ENCODE results near the gene HOXD4.

Gene HOXD4

DNA sequence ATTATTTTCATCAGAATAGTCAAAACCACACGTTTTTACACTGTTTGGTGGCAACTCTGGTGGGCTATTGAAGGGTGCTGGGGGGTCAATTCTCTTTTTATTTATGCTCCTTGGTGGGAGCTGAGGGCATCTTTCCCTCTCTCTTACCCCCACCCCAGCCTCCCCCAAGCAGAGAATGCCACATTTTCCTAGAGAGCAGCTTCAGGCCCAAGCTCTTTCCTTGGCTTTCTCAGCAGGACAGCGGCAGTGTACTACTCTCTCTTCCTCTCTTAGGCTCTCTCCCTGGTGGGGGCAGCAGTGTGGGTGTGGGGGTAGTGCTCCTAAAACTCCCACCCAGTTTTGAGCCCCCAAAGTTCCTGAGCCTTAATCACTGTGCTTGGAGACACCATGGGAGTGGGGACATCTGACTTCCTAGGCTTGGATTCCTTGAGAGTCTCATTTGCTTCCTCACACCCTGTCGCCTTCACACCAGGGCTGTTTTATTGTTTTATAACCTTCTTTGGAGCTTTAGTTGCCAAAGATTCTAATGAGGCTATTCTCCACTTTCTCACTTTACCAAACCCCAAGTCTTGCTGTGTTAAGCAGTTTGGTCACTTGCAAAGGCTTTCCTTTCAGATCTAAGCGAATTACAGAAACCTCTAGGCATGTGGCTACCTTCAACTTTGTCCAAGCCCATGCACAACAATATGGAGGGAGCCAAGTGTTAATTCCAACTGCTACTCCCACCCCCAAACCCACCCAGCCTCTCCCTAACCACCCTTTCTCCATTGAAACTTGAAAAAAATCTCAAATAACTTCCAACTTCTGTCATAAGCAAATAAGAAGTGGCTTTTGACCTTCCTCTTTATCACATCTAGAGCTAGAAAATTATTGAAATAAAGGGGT lies 6.0 kb upstream of the HOXD4 start:
- no peak for DNase-seq

DNA sequence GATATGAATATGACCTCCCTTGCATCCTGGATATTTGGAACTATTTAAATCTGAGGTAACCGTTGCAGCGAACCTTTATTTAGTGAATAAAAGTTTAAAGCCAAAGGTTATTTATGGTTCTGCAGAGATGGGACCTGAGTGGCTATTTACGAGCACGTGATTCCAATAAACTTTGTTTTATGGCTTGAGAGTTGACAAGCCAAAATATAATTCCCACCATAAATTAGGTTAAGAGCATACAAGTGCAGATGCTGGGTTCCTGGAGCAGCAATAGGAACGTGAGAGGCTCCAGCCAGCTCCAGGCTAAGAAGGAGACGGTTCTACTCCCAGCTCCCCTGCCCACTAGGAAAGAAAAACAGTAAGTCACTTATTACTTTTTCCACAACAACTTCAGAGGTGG lies 5.2 kb upstream of the HOXD4 start:
- no peak for DNase-seq

DNA sequence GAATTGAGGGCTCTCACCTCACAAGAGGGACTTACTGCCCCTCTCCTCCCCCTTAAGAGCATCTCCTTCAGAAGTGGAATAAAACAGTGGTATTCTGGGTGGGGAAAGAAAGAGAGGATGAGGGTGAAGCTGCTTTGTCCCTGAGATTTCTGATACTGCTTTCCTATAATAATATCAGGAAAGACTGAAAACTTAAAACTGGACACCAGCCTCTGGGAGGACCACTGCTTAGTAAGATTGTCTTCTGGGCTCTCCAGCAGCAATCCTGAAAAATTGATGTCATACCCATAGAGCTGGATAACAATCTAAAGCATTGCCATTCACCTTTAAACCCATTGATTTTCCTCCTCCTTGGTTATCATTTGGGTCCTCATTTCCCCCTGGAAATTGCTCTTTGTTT lies 4.7 kb upstream of the HOXD4 start:
- no peak for DNase-seq

DNA sequence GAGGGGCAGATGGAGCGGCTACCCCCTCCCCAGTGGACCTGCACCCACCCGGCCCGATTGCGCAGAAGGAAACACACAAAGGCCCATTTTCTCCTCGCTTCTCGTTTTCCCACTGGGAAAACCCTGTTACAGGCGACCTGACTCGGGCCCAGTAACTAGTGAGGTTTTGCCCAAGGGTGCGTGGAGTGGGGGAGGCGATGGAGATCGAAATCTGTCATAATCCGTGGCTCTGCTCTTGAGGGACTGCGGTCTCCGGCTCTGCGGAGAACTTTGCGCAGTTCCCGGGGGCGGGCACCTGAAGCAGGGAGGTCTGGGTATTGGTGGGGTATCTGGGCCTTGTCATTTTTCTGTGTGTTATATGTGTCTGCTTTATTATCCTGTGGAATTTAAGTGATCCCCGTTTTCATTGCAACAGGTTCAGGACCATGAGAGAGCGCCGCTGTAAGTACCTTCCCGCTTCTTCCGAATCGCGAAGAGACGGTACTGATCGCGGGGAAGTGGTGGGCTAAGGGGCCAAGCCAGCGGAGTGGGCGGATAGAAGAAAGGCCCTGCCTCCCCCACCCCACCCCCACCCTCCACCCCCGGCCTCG lies 4.0 kb upstream of the HOXD4 start:
- DNase-seq: no peak

DNA sequence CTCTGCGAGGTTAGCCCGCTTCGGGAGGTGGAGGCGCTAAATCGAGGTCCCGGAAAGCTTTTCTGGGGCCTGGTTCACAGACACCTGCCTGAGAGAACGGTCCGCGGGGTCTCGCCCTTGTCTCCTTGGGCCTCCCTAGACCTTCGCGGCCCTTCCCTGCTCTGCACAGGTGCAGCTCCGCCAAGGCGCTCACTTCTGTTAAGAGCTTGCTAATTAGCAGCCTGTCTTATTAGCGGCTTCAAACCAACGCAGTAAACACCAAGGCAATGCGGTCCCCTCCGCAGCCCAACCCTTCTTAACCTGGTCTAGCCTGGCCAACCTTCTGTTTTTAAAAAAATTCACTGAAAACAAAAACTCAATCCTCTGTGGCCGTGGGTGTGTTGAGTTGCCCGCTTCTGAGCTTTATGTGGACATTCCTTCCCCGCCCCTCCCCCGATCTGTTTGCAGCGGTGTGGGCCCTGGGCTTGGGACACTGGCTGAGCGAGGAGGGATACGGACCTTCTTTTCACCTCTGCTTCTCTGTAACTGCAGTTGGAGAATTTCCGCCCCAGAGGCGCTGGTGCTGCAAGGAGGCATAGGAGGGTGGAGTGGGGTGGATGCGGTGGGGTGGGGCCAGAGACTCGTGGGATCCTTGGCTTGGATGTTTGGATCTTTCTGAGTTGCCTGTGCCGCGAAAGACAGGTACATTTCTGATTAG lies 3.4 kb upstream of the HOXD4 start:
- DNase-seq: no peak

DNA sequence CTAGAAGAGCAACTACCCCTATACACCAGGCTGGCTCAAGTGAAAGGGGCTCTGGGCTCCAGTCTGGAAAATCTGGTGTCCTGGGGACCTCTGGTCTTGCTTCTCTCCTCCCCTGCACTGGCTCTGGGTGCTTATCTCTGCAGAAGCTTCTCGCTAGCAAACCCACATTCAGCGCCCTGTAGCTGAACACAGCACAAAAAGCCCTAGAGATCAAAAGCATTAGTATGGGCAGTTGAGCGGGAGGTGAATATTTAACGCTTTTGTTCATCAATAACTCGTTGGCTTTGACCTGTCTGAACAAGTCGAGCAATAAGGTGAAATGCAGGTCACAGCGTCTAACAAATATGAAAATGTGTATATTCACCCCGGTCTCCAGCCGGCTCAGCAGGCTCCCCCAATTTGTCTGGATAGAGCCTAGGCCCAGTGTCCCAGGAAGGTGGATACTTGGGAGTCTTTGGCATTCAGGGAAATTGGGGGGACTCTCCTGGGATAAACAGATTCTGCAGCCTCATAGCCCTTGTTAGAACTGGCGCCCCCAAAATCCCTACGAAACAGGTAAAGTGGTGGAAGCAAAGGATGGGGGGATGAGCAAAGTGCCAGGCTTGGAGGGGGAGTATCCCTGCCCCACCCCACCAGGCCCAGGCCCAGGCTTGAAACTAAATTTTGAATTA lies 2.5 kb upstream of the HOXD4 start:
- DNase-seq: no peak

DNA sequence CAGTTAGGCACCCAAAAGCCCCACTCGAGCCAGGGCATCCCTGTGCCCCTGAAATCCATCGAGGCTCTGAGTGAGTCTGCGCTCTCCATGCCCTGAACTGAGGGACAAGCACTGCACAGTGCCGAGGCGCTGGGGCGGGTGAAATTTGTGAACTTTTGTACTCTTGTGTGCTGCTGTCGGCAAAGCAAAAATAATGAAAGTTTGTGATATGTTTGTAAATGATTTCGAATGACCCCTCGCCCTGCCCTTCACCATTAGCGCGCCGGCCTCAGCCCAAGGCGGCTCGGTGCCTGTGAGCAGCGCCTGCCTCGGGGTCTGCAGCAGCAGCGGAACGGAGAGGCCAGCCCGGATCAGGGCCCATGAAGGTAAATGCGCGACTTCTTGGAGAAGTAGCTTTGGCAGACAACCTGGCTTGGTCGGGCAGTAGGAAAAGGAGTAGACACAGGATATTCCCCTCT lies 1.8 kb upstream of the HOXD4 start:
- DNase-seq: no peak

DNA sequence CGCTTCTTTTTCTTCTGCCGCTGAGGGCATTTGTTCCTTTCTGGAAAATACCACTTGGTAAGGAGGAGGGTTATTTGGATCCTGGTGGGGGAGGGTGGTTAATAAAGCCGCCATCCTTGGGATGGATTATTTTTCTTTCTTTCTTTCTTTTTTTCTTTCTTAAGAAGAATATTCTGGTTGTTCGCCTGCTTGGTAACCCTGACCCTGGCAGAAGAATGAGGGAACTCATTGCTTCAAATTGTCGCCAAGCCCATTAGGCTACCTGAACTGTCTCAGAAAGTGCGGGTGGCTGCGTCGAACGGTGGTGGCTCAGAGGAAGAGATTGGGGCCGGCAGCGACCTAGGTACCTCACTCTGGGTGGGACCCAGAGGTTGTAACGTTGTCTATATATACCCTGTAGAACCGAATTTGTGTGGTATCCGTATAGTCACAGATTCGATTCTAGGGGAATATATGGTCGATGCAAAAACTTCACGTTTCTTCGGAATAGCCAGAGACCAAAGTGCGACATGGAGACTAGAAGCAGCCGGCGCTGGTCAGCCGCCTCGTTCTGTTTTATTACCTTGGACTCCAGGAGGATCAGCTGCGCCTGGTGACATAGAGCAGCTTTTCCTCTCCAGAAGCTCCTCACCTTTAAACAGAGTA lies 1.3 kb upstream of the HOXD4 start:
- no peak for DNase-seq

DNA sequence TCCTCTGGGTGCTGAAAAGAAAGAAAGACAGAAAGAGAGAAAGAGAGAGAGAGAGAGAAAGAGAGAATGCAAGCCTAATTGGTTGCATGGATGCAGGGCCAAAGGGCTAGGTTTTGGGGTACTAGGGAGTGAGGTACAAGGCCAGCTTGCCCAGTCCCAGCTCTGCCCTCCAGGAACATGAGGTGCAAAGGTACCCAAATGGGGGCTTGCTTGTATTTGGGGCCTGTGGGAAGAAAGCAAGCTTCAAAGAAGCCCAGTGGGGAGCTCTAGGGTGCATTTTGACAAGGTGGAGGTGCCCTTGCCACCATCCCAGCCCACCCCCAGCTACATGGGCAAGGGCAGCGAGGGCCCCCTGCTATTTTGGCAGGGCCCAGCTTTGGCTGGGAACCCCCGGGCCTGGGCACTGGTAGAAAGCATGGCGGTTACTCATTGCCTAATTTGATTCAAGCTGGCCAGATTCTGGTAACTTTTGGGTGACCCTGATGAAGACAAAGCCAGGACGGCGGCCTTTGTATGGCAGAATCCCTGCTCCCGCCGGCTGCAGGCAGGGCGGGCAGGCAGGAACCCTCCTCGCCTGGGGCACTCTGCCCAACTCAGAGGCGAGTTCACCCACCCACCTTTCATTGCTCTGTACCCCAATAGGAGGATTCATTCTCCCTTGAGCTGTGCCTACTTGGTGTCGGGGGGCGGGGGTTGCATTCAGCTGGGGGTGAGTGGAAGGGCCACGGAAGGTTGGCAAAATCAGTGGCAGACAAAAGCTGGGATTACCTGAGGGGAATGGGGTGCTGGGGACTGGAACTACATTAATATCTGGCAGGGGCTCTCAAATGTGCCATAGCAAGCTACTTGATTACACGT lies 537 bp upstream of the HOXD4 start:
- DNase-seq: no peak

DNA sequence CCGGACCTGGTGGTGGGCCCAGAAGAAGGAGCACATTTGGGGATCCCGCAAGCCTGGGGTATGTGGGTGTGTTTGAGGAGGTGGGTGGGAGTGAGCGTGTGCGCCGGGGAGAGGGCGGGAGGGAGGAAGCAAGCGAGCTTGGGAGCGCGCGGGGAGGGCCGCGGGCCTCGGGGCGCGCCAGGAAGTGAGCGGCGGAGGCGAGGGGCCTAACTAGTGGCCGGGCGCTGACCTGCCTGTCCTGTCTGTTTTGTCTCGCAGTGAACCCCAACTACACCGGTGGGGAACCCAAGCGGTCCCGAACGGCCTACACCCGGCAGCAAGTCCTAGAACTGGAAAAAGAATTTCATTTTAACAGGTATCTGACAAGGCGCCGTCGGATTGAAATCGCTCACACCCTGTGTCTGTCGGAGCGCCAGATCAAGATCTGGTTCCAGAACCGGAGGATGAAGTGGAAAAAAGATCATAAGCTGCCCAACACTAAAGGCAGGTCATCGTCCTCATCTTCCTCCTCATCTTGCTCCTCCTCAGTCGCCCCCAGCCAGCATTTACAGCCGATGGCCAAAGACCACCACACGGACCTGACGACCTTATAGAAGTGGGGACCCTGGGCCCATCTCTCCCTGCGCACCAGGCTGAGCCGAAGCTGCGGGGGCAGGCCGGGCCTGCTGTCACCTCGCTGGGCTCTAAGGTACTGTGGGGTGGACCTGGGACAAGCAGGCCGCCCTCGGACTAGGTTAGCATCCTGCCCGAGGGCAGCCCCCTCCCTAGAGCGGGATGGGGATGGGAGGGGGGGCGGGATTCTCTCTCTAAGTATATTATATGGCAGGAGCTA lies 1.2 kb downstream of the HOXD4 start:
- no peak for DNase-seq

DNA sequence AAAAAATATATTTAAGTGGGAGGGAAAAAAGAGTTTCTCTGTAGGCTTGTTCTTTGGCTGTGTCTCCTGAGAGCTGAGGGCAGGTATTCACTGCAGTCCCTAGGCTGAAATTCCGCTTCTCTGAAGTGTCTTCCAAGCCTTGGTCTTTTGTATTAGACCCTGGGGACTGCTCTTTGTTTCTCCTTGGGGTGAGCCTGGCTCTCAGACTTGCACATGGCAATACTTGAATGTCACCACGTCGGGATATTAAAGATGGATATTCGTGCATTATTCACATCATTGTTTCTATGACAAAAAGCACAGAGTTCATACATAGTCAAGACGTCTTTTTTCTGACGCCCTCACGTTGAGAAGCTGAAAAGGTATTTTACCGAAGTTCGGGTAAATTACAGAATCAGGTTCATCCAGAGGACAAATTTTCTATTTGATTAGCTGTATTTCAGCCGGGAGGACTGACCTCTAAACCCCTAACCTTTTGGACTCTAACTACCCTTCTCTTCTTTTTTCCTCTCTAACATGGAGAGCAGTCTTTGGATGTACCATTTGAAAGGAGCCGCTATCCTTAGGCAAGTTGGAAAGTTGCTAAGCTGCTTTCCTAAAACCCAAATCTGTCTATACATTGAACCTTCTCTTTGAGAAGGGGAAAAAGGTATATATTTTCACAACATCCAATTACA lies 3.4 kb downstream of the HOXD4 start:
- no peak for DNase-seq

DNA sequence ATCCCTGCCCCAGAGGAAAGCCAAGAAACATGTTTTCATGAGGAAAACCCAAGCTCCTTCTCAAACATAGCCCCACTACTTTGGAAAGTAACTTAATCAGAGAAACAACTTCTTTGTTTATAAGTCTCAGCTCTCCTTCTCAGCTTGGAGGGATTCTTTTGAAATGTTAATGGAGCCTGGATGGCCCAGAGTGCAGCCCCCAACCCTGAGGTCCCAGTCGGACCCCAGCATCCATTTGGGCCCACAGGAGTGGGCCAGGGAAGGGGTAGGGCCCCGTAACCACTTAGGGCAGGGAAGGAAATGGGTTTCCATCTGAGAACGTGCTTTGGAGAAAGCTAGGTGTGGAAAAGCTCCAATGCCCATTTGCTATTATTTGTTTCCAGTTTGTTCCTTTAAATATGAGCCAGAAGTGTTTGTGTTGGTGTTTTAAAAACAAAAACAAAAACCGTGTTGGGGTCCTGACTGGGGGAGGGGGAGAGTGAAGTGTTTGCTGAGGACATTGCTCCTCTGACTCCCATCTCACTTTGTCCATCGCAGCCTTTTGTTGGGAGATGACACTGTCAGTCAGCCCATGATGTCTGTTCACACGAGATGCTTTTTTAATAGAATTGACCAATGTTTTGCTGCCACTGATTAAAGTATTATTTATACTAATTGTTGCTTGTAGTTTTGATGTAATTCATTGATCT lies 4.2 kb downstream of the HOXD4 start:
- no peak for DNase-seq

DNA sequence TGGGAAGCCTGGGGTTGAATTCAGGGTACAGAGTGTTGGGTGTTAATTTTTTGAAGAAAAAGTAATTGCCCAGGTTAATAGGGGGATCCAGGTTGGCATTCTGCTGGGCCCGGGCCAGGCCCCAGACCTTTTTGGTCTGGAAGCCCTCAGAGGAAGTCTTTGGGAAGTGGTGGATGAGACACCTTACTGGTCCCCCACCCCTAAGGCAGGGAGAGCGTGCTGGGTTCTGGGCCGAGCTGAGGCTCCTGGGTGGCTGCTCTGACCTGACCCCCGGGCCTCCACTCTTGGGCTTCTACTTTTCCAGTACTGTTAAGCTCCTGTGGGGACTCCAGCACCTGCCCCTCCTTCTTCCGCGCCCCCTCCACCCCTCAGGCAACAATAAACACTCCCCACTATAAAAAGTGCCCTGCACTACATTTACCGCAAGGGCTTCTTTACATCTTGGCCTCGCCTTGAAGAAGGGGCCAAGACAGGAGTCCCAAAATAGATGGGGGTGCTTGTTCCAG lies 5.0 kb downstream of the HOXD4 start:
- no peak for DNase-seq

DNA sequence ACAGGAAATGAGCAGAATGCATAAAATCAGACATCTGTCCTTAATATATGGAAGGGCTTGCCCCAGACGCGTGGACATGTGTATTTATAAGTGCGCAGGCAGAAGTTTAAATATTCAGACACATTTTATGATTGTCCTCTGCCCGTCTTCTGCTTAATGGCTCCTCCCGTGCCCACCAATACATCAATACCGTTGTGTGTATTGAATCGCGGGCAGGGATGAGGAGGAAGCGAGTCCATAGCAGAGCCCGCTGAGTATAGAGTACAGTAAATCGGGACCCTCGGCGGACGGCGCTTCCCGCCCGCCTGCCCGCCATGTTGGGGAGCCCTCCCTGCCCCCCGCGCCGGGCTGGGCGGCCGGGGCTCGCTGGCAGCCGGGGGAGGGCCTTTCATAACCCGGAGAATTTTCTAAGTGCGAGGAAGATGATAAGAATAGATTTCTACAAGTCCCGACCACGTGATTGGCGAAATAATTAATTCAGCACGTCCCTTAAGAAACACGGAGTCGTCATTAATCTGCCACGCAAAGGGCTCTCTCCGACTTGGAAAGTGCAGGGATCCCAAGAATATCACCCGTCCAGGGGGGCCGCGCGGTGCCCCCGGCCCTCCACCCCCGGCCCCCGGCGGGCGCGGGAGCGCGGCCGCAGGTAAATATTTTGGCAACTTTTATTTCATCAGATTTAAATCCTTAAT lies 5.6 kb downstream of the HOXD4 start, which contains the start of gene HOXD3:
TSS of gene HOXD3 (plus strand) at position 501 of the 692 bp plus-strand sequence. CDS start 11,808 bp downstream, outside the sequence.
- peak; percentile 23 for DNase-seq

DNA sequence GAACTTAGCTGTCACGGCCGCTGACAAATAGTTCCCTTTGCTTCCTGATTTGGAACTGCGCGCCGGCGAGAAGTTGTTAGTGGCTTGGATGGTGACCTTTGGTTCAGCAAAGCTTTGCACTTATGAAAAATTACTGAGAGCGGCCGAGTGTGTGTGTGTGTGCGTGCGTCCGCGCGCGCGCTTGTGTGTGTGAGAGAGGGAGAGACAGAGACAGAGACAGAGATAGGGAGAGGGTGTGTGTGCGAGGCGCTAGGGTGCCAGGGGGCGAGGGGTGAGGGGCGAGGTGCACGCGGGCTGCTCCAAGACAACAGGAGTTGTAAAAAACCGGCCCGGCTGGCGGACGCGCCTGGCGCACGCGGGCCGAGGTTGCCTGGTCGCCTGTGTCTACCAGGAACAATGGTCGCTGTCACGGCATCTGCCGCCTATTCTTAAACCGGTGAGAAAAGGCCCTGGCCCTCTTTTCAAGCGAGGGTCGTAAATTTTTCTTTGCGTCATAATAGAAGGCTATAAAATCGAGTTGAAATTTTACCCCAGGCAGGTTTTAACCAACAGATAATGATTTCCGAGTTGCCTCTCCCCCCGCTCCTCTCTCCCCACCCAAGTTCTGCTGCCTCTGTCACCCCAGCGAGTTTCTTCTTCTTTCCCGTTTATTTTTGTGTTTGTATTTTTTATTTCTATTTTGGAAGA lies 6.3 kb downstream of the HOXD4 start:
- DNase-seq: peak; percentile 75

DNA sequence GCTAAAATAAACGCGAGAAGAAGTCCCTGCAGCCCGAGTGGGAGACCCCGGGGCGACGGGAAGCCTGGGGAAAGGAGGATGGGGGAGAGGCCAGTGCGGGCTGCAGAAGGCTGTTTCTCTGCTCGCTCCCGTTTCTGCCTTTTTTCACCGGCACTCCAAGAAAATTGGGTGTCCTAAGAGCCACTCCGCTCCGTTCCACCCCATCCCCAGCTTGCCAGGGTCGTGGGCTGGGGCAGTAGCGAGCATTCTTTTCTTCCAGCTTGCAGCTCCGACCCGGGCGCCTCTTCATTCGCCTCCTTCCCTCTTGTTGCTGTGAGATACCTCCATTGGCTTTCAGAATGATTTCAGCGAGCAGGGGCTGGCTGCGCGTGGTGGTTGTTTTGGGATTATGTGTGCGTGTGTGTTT lies 6.8 kb downstream of the HOXD4 start:
- DNase-seq: peak; percentile 49

DNA sequence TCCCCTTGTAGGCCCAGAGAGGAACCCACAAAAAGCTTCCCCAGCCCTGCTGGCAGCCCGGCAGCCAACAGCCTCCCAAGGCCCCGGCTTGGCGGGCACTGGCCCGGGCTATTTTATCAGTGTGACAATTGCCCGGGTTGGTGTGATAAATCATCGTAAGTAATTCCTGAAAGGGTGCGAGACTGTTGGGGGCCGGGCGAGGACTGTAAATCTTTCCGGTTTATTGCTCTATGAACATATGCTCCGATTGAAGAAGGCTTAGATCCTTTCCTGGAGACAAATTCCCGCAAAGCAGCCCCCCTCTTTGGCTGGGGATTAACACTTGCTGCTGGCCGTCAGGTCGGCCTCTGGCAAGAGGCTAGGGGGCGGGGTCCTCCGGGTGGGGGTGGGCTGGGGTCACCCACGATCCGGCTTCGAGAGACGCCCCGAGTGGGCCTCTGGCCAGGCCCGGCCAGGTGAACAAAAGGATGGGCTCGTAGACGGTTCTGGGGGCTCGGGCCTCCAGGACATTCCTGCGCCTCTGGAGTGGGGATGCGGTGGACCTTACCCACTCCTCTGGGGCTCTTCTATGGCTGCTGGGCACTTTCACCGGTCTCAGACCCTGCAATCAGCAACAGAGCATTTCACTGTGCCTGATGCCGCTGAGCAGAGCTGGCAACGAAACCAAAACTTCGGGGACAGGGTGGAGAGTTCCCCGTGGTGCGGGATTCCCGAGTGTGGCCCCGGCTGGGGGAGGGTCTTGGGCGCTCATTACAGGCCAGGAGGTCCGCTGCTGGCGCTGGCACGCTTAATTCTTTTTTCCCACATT lies 7.7 kb downstream of the HOXD4 start:
- DNase-seq: no peak

All from NCI-H1105 (cell line).